ENCODE data around the gene CPNE2. TPM values are rescaled to one million over a fixed set of nuclear protein-coding genes. Genes with fewer than 3 reads are reported as not detected.

The CPNE2 gene
- total and polyA plus RNA-seq, 4 donors: 38.1 to 76.3 (median 52.2) TPM

DNA sequence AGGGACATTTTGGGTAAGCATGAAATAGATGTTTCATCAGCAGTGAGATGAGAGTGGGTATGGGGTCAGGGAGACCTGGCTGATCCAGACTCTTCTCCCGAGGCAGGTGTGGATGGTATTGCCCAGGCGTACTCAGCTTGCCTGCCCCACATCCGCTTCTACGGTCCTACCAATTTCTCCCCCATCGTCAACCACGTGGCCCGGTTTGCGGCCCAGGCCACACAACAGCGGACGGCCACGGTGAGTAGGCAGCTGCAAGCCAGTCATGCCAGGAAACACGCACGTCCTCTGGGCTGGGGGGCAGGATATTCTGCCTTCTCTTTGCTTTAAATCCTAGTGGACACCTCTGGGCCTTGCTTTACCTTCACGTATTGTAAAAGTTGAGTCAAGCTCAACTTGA is 44.7 kb downstream of the CPNE2 start:
- H3K27me3 ChIP-seq (ENCODE audit: control insufficient read depth in 3 of 3, insufficient read depth in 3 of 3, low read length in 2 of 3): no peaks in the 10 kb centered on the region
- H3K4me3 ChIP-seq: no peak overlapping the region
- H3K4me1 ChIP-seq (ENCODE audit: control insufficient read depth in 5 of 5, insufficient read depth in 5 of 5, low read length in 5 of 5): peaks cover 0 to 7% (median 0%) of the 10 kb centered on the region in 5 donors
- no peak for ATAC-seq (ENCODE audit: insufficient read depth, low FRiP score)
- TF ChIP-seq, protein P1, sequence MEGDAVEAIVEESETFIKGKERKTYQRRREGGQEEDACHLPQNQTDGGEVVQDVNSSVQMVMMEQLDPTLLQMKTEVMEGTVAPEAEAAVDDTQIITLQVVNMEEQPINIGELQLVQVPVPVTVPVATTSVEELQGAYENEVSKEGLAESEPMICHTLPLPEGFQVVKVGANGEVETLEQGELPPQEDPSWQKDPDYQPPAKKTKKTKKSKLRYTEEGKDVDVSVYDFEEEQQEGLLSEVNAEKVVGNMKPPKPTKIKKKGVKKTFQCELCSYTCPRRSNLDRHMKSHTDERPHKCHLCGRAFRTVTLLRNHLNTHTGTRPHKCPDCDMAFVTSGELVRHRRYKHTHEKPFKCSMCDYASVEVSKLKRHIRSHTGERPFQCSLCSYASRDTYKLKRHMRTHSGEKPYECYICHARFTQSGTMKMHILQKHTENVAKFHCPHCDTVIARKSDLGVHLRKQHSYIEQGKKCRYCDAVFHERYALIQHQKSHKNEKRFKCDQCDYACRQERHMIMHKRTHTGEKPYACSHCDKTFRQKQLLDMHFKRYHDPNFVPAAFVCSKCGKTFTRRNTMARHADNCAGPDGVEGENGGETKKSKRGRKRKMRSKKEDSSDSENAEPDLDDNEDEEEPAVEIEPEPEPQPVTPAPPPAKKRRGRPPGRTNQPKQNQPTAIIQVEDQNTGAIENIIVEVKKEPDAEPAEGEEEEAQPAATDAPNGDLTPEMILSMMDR (IDR thresholded peaks at IDR 0.05; ENCODE audit: control extremely low read depth, extremely low read depth): no peak
- peaks cover 0 to 18% (median 0%) of the 10 kb centered on the region in 4 donors for H3K36me3 ChIP-seq (ENCODE audit: control insufficient read depth in 4 of 4, insufficient read depth in 4 of 4, low read length in 4 of 4)
- peak overlapping the region in 1 of 2 donors; percentile 59 for H3K27ac ChIP-seq (ENCODE audit: low read depth in 1 of 2, low read length in 1 of 2)
- no peaks in the 10 kb centered on the region for H3K9me3 ChIP-seq (ENCODE audit: control insufficient read depth in 4 of 4, insufficient read depth in 3 of 4, low read length in 3 of 4)
- 76 to 85% methylated on average over 14 of the region's 14 CpGs for WGBS, 2 donors
- no peak overlapping the region for H3K9ac ChIP-seq (ENCODE audit: insufficient read depth in 1 of 2, low read length in 2 of 2)
- DNase-seq: no peak

DNA sequence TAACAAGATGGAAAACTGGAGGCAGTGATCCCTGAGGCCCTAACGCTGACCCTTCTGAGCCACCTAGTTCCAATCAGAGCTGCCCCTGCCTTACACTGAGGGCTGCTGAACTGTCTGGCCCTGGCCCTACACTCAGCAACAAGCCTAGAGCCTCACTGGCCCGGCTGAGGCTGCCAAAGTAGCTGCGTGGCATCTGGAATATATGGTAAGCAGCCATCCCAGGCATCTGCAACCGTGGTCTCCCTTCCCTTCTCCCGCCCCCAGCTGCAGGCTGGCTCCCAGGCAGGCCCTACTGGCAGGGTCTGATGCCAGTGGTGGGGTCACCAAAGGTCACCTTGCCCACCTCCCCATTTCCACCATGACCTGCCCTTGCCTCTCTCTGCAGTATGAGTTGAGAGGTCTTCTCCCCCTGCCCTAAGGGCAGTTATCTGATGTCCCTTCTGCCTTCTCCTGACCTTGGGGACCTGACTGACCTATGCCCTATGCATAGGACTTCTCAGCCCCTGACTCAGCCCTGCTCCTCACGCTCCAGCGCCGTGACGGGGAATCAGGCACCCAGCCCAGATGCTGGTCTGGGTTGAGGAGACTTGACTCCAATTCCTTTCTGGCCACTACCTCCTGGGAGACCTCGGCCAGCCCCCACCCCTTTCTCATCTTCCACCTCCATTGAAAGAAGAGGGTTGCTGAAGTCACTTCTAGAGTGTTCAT is 45.3 kb downstream of the CPNE2 start:
- no peak for DNase-seq
- Histone ChIP-seq H3K9me3 (ENCODE audit: control insufficient read depth in 4 of 4, insufficient read depth in 3 of 4, low read length in 3 of 4) (no peaks in the 10 kb centered on the region), H3K36me3 (ENCODE audit: control insufficient read depth in 4 of 4, insufficient read depth in 4 of 4, low read length in 4 of 4) (peaks cover 0 to 18% (median 0%) of the 10 kb centered on the region in 4 donors), H3K4me3 (no peak overlapping the region), H3K9ac (ENCODE audit: insufficient read depth in 1 of 2, low read length in 2 of 2) (no peak overlapping the region), H3K4me1 (ENCODE audit: control insufficient read depth in 5 of 5, insufficient read depth in 5 of 5, low read length in 5 of 5) (peaks cover 0 to 13% (median 0%) of the 10 kb centered on the region in 5 donors), H3K27me3 (ENCODE audit: control insufficient read depth in 3 of 3, insufficient read depth in 3 of 3, low read length in 2 of 3) (no peaks in the 10 kb centered on the region), H3K27ac (ENCODE audit: low read depth in 1 of 2, low read length in 1 of 2) (no peak overlapping the region)
- ATAC-seq (ENCODE audit: insufficient read depth, low FRiP score): no peak
- 83 to 84% methylated on average over 10 of the region's 10 CpGs for WGBS, 2 donors
- TF ChIP-seq, protein P1 (IDR thresholded peaks at IDR 0.05; ENCODE audit: control extremely low read depth, extremely low read depth): no peak

DNA sequence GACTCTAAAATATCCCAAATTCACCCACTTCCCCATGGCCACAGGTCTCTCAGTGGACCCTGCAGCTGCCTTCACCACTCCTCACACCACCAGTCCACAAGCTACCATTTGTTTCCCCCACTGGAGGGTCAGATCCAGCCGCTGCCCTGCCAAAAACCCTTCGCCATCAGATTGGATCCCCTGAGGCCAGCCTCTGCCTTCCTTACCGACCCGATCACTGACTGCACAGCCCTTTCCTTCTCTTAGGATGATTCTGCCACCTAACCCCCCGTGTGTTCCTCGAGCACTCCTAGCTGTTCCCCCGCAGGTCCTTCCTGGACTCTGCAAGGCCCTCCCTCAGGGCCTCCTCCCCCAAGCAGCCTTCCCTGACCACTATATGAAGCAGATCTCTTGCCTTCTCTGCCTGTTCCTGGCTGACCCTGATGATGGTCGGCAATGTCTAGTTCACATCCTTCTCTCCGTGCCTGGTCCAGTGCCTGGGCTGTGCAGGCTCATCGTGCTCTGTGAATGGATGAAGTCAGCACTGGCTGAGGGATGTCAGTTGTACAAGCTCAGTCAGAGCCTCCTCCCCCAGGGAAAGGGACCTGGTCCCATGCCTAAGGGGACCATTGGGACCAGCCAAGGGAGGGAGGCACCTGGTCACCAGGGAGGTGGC is 46.0 kb downstream of the CPNE2 start:
- Histone ChIP-seq H3K27me3 (ENCODE audit: control insufficient read depth in 3 of 3, insufficient read depth in 3 of 3, low read length in 2 of 3) (no peaks in the 10 kb centered on the region), H3K9me3 (ENCODE audit: control insufficient read depth in 4 of 4, insufficient read depth in 3 of 4, low read length in 3 of 4) (no peaks in the 10 kb centered on the region), H3K4me1 (ENCODE audit: control insufficient read depth in 5 of 5, insufficient read depth in 5 of 5, low read length in 5 of 5) (peaks cover 0 to 19% (median 0%) of the 10 kb centered on the region in 5 donors), H3K9ac (ENCODE audit: insufficient read depth in 1 of 2, low read length in 2 of 2) (no peak overlapping the region), H3K27ac (ENCODE audit: low read depth in 1 of 2, low read length in 1 of 2) (peak overlapping the region in 1 of 2 donors; percentile 37), H3K4me3 (no peak overlapping the region), H3K36me3 (ENCODE audit: control insufficient read depth in 4 of 4, insufficient read depth in 4 of 4, low read length in 4 of 4) (peaks cover 0 to 20% (median 0%) of the 10 kb centered on the region in 4 donors)
- DNase-seq: no peak
- 83 to 92% methylated on average over 10 of the region's 10 CpGs for WGBS, 2 donors
- TF ChIP-seq, protein P1 (IDR thresholded peaks at IDR 0.05; ENCODE audit: control extremely low read depth, extremely low read depth): no peak
- no peak for ATAC-seq (ENCODE audit: insufficient read depth, low FRiP score)
